Left lung (tissue), 10 donors: ENCODE results near the gene HGFAC. TPM values are rescaled to one million over a fixed set of nuclear protein-coding genes. Genes with fewer than 3 reads are reported as not detected.

ENCODE experiments used
- ATAC-seq: fragments of 200-7000 bp; cut with Tn5 transposase; one replicate; pipeline ENCODE4 v1.9.1; 2020; ENCODE audit warnings: moderate library complexity
- DNase-seq, 4 donors: peaks; one replicate each; pipeline ENCODE4 v3.0.0-alpha.2; 2013 to 2020
- H3K27ac ChIP-seq, 2 donors: fragments of 200-600 bp; sonication (generic) in 1 of 2; one replicate each; pipeline versions ENCODE4 v1.5.0 to v1.8.0; 2020 to 2021
- H3K27me3 ChIP-seq, 2 donors: fragments of 200-600 bp; sonication (generic) in 1 of 2; one replicate each; pipeline versions ENCODE4 v1.5.0 to v1.8.0; 2020 to 2021
- H3K36me3 ChIP-seq, 2 donors: fragments of 200-600 bp; sonication (generic) in 1 of 2; one replicate each; pipeline versions ENCODE4 v1.5.0 to v1.8.0; 2020 to 2021
- H3K4me1 ChIP-seq, 2 donors: fragments of 200-600 bp; one replicate each; pipeline ENCODE4 v1.8.0; 2021
- H3K4me3 ChIP-seq, 2 donors: fragments of 200-600 bp; sonication (generic) in 1 of 2; one replicate each; pipeline versions ENCODE4 v1.5.0 to v1.8.0; 2020 to 2021; ENCODE audit warnings: mild to moderate bottlenecking in 1 of 2
- H3K9me3 ChIP-seq, 2 donors: fragments of 200-600 bp; sonication (generic) in 1 of 2; one replicate each; pipeline versions ENCODE4 v1.5.0 to v1.8.0; 2020 to 2021
- intact Hi-C, 2 donors: fragments of 100-400 bp; cut with DNase I; formaldehyde crosslinking; loops; one replicate each; pipeline versions ENCODE4 v1.11.2 to v1.14.2; 2022
- polyA plus RNA-seq, 6 donors: library from polyadenylated mRNA; unstranded; fragments of 120-200 nt; gene quantifications; one replicate each; pipeline ENCODE4 v1.2.1, GENCODE V29; 2013; ENCODE audit not compliant: insufficient read length in 6 of 6
- total RNA-seq, 2 donors: library from RNA; stranded (reverse); fragmentation: NEBNext Ultra II Directional; extraction: Animal tissue kit (Norgen Biotek cat#: 25700); gene quantifications; one replicate each; pipeline ENCODE4 v1.2.1, GENCODE V29; 2021
- TF ChIP-seq, protein P1 (sequence below), 2 donors: fragments of 200-600 bp; sonication (generic) in 1 of 2; IDR thresholded peaks; one replicate each; pipeline versions ENCODE4 v1.5.0 to v1.8.0; 2021; ENCODE audit warnings: antibody characterized with exemption in 2 of 2
- donor health status: DM: no; HTN: yes; CAD: no.
- donor health status: DM: no; HTN: no; CAD: no.

The HGFAC gene
- total and polyA plus RNA-seq, 8 donors: 0.32 to 1.5 (median 0.72) TPM; not detected in 1

DNA sequence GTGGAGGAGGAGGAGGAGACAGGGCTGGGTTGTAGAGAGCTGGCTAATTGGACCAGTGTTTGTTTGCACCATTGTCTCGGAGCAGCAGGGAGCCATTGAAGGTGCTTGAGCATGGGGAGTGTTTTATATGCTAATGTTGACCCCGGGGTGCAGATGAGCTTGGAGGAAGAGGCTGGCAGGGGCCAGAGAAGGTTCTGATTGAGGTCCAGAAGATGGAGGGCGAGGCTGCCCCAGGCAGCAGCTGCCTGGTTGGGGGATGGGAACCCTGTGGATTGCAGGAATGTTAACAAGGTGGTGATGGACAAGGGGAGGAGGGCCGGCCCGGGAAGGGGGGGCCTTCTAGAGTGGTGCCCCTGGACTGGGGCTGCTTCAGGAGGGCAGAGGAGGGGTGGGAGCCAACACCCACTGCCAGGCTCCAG lies 39.4 kb downstream of the HGFAC start:
- no peak overlapping the region for H3K27ac ChIP-seq
- DNase-seq: peak in 1 of 4 donors; percentile 51
- H3K4me1 ChIP-seq: peaks cover 0 to 13% of the 10 kb centered on the region in 2 donors
- no peaks in the 10 kb centered on the region for H3K36me3 ChIP-seq
- TF ChIP-seq, protein P1, sequence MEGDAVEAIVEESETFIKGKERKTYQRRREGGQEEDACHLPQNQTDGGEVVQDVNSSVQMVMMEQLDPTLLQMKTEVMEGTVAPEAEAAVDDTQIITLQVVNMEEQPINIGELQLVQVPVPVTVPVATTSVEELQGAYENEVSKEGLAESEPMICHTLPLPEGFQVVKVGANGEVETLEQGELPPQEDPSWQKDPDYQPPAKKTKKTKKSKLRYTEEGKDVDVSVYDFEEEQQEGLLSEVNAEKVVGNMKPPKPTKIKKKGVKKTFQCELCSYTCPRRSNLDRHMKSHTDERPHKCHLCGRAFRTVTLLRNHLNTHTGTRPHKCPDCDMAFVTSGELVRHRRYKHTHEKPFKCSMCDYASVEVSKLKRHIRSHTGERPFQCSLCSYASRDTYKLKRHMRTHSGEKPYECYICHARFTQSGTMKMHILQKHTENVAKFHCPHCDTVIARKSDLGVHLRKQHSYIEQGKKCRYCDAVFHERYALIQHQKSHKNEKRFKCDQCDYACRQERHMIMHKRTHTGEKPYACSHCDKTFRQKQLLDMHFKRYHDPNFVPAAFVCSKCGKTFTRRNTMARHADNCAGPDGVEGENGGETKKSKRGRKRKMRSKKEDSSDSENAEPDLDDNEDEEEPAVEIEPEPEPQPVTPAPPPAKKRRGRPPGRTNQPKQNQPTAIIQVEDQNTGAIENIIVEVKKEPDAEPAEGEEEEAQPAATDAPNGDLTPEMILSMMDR (IDR thresholded peaks at IDR 0.05): no peak
- ATAC-seq: peak; percentile 7
- no peak overlapping the region for H3K4me3 ChIP-seq
- H3K9me3 ChIP-seq: no peaks in the 10 kb centered on the region
- intact Hi-C loops: no loop called here
- peaks cover 6 to 93% of the 10 kb centered on the region in 2 donors for H3K27me3 ChIP-seq

DNA sequence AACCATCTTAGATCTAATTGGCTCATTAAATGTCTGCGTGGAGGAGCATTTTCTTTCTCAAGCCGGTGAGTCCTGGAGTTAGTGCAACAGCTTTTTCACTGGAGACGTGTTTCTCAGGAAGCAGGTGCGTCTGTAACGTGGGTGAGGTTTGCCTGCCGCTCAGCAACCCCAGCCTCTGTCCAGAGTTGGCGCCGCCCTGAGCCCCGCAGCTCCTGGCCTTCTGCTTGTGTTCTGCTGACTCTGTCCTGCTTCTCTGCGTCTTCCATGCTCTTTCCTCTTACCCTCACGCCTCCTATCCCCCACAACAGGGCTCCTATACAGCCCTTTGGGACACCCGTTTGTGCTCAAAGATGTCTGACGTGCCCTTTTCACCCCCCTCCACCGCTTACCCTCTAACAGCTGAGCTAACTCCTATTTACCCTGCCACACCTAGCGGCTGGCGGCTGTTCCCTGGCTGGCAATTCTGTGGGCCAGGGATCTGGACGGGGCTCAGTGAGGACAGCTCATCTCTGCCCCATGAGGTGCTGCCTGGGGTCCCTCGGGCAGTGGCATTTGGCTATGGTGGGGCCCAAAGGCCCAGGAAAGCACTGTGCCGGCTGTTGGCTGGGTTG lies 40.1 kb downstream of the HGFAC start:
- no peaks in the 10 kb centered on the region for H3K9me3 ChIP-seq
- intact Hi-C loops: no loop called here
- H3K4me1 ChIP-seq: peaks cover 0 to 13% of the 10 kb centered on the region in 2 donors
- peaks cover 6 to 96% of the 10 kb centered on the region in 2 donors for H3K27me3 ChIP-seq
- DNase-seq: peak in 1 of 4 donors; percentile 45
- no peaks in the 10 kb centered on the region for H3K36me3 ChIP-seq
- no peak overlapping the region for H3K27ac ChIP-seq
- no peak for ATAC-seq
- TF ChIP-seq, protein P1 (IDR thresholded peaks at IDR 0.05): no peak
- H3K4me3 ChIP-seq: no peak overlapping the region

DNA sequence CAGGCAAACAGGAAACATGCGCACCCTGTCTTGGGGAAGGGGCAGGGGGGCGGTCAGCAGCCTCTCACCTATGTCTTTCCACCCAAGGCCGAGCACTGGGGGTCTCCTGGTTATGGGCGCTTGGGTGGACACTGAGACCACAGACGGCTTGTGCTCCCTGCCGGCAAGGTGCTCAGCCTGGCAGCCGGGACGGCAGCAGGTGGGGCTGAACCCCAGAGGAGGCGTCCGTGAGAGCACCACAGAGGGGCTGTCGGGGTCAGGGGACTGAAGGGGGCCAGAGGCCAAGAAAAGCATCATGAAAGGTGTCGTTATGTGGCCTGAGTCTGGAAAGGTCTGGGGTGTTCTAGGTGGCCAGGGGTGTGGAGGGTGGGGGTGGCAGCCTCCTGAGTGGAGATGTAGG lies 40.9 kb downstream of the HGFAC start:
- Histone ChIP-seq H3K9me3 (no peaks in the 10 kb centered on the region), H3K36me3 (no peaks in the 10 kb centered on the region), H3K27ac (no peak overlapping the region), H3K4me3 (no peak overlapping the region), H3K27me3 (peaks cover 6 to 97% of the 10 kb centered on the region in 2 donors), H3K4me1 (peaks cover 0 to 13% of the 10 kb centered on the region in 2 donors)
- intact Hi-C loops: no loop called here
- TF ChIP-seq, protein P1 (IDR thresholded peaks at IDR 0.05): no peak
- ATAC-seq: no peak
- DNase-seq: peak in 1 of 4 donors; percentile 63

DNA sequence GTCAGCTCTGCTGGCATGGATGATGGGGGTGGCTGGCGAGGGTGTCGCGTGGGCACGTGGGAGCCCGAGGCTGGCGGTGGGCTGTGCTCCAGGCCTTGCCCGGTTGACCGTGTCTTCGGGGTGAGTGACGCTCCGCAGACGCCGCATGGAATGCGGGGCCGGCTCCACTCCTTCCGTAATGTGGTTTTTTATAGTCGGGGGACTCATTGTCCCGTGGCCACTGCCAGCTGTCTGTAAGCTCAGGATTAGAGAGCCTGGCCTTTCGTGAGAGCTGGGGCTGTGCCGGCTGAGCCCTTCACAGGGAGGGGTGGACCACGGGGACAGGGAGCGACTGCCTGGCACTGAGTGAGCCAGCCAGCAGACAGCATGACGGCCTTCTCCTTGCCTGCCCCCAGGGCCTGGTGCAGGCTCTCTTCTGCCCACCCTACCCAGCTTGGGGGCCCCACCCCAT lies 41.7 kb downstream of the HGFAC start:
- Histone ChIP-seq H3K36me3 (no peaks in the 10 kb centered on the region), H3K4me1 (peaks cover 0 to 13% of the 10 kb centered on the region in 2 donors), H3K4me3 (no peak overlapping the region), H3K9me3 (no peaks in the 10 kb centered on the region), H3K27ac (no peak overlapping the region), H3K27me3 (peaks cover 6 to 97% of the 10 kb centered on the region in 2 donors)
- DNase-seq (peak in 1 of 4 donors; percentile 74), ATAC-seq (no peak)
- intact Hi-C loops: no loop called here
- TF ChIP-seq, protein P1 (IDR thresholded peaks at IDR 0.05): no peak

GRCh38 chr4:3484057-3484973 lies 42.5 kb downstream of the HGFAC start:
- Histone ChIP-seq H3K9me3 (no peaks in the 10 kb centered on the region), H3K4me3 (no peak overlapping the region), H3K36me3 (no peaks in the 10 kb centered on the region), H3K27ac (no peak overlapping the region), H3K4me1 (peaks cover 0 to 13% of the 10 kb centered on the region in 2 donors), H3K27me3 (peaks cover 6 to 95% of the 10 kb centered on the region in 2 donors)
- DNase-seq (peak in 2 of 4 donors; percentile 59 to 83), ATAC-seq (peak; percentile 61)
- intact Hi-C loops: no loop called here
- TF ChIP-seq, protein P1 (IDR thresholded peaks at IDR 0.05): no peak
